Erythroblast (primary cell): ENCODE results near the gene SLC38A3.

Experiments used
- DNase-seq, 2 experiments: peaks; one replicate each; lab custom pipeline; 2025; lab: John Stamatoyannopoulos, UW
- GATA1 ChIP-seq: IDR thresholded peaks from 2 replicates; pipeline ENCODE4 v1.6.1; 2011; ENCODE audit warnings: low read depth, mild to moderate bottlenecking, control low read depth, low read length, moderate library complexity
- POLR2A ChIP-seq: IDR thresholded peaks from 2 replicates; pipeline ENCODE4 v1.6.1; 2011; ENCODE audit warnings: mild to moderate bottlenecking, low read length

SLC38A3 gene

GRCh38 chr3:50264964-50265485 lies 60.0 kb downstream of the SLC38A3 start:
- TF ChIP-seq POLR2A, result no peak
- TF ChIP-seq GATA1, result no peak
- DNase-seq, result no peak

GRCh38 chr3:50265571-50265970 lies 60.5 kb downstream of the SLC38A3 start:
- TF ChIP-seq GATA1 (no peak), POLR2A (no peak)
- no peak for DNase-seq

DNA sequence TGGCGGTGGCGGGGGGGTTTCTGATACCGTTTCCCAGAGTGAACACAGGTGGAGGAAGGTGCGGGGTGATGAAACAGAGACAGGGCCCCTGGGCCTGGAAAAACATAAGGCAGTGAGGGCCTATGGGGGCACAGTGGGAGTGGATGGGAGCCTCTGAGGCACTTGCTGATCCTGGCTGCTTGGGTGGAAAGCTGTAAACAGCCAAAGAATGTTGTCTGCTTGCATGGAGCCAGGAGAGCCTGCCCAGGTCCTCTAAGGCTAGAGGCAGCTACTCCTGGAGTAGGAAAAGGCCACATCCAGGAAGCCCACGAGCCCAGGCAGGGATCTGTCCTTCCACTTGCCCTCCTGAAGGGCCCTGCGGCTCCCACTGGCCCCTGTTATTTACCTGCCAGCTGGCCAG lies 60.9 kb downstream of the SLC38A3 start:
- TF ChIP-seq POLR2A (no peak), GATA1 (no peak)
- DNase-seq, result no peak

- TF ChIP-seq POLR2A (no peak), GATA1 (no peak)
- no peak for DNase-seq
Measured at GRCh38 chr3:50266836-50267235, 61.8 kb downstream of the SLC38A3 start.

DNA sequence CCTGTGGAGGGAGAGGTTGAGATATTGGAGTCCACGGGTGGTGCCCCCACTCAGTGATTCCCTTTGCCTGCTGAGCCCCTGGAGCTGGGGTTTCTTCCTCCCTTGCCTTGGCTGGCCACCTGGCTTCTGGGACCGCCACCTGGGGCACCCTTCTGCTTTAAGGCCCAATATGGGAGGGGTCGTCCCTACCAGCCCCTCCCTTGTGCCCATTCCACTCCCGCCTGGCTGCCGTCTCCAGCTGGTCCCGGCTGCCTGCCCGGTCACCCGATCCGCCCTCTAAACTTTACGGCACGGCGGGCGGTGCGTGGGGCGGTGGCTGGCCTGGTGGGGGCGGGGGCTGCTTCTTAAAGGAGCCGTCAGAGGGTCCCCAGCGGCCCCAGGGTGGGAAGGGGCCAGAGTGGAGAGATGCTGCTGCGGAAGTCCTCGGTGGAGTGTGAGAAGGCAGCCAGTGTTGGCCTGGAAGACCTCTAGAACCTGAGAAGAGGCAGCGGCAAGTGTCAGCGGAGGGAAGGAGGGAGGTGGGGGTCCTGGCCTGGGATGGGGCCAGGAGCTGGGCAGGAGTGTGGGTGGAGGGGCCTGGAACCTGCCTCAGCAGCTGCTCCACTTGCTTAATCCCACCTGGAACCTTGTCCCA lies 62.3 kb downstream of the SLC38A3 start:
- TF ChIP-seq POLR2A (no peak), GATA1 (no peak)
- DNase-seq, result no peak

GRCh38 chr3:50268276-50268675 lies 63.2 kb downstream of the SLC38A3 start:
- DNase-seq, result no peak
- no peak for TF ChIP-seq GATA1
- TF ChIP-seq POLR2A, result no peak

- DNase-seq, result no peak
- TF ChIP-seq POLR2A (no peak), GATA1 (no peak)
Measured at GRCh38 chr3:50268703-50269451, 63.8 kb downstream of the SLC38A3 start, which contains the start of gene SEMA3B. Gene SEMA3B, plus strand, starts transcription at chr3:50269147. Its CDS starts 94 bp downstream, at chr3:50269241.

GRCh38 chr3:50269460-50269859 lies 64.4 kb downstream of the SLC38A3 start:
- no peak for TF ChIP-seq POLR2A
- TF ChIP-seq GATA1, result no peak

DNA sequence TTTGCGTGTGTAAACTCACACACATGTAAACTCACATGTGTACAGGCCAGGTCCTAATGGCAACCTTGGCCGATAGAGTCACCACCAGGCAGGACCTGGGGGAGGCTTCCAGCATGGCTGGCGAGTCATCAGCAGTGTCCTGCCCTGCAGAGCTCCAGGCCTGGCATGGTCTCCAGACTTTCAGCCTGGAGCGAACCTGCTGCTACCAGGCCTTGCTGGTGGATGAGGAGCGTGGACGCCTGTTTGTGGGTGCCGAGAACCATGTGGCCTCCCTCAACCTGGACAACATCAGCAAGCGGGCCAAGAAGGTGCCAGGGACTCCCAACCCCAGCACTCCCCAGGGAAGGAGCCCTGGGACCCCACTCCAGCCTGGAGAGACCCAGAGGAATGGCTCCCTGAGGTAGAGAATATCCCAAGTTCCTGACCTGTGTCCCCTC lies 64.9 kb downstream of the SLC38A3 start:
- no peak for TF ChIP-seq GATA1
- no peak for TF ChIP-seq POLR2A
- no peak for DNase-seq

More at GRCh38 chr3:50269460-50269859, 64.4 kb downstream of the SLC38A3 start:
- DNase-seq, result no peak

GRCh38 chr3:50270422-50271224 lies 65.6 kb downstream of the SLC38A3 start:
- TF ChIP-seq GATA1 (no peak), POLR2A (no peak)
- DNase-seq, result no peak
